HCT116 (cell line): ENCODE measurements around the gene UVSSA. TPM values are rescaled to one million over a fixed set of nuclear protein-coding genes. Genes with fewer than 3 reads are reported as not detected.

Experiments
- ATAC-seq: fragments of 200-7000 bp; cut with Tn5 transposase; 2 replicates; pipeline ENCODE4 v1.9.1; 2020; ENCODE audit warnings: mild to moderate bottlenecking, moderate library complexity
- BruUV-seq: library from RNA; stranded (reverse); fragments of 400-500 nt; replicated peaks from 2 replicates; lab custom pipeline; 2021; lab: Mats Ljungman, UMichigan
- CTCF ChIA-PET: fragments of 300-600 bp; sonication (Branson Sonifier 250); formaldehyde crosslinking; loops from one replicate; lab custom pipeline; 2021; ENCODE audit warnings: antibody characterized with exemption; lab: Charles Lee
- POLR2A ChIA-PET: fragments of 300-600, 350-600 bp; sonication (Branson Sonifier 250); formaldehyde crosslinking; loops from one replicate; lab custom pipeline; 2021; ENCODE audit warnings: antibody characterized with exemption; lab: Charles Lee
- RAD21 ChIA-PET, 2 experiments: fragments of 300-600 bp; sonication (Branson Sonifier 250); formaldehyde crosslinking; loops; one replicate each; lab custom pipeline; 2023; ENCODE audit warnings: low total read pairs in 2 of 2; ENCODE audit not compliant: uncharacterized antibody in 2 of 2, unreplicated experiment in 2 of 2, low non-redundant PET in 1 of 2; lab: Charles Lee
- DNase-seq: peaks from one replicate; pipeline ENCODE4 v3.0.0-alpha.2; 2010; ENCODE audit warnings: low read depth, low spot score
- H2AFZ ChIP-seq: fragments of 200-600 bp; shearing (Covaris generic), sonication (generic); 2 replicates; pipeline ENCODE4 v1.6.1; 2017; ENCODE audit warnings: low read depth, mixed run types, mixed read lengths, antibody characterized with exemption, low read length; ENCODE audit not compliant: poor library complexity, severe bottlenecking
- H3K27ac ChIP-seq: 2 replicates; pipeline ENCODE4 v1.5.1; 2012; ENCODE audit warnings: low read depth, low read length
- H3K27me3 ChIP-seq: fragments of 200-600 bp; sonication (generic); 2 replicates; pipeline ENCODE4 v1.6.1; 2016; ENCODE audit warnings: mixed run types, low read length, mixed read lengths; ENCODE audit not compliant: insufficient read depth
- H3K36me3 ChIP-seq, 2 experiments: fragments of 200-500 bp in 1 of 2; fragments of 200-600 bp in 1 of 2; sonication (Bioruptor generic) in 1 of 2; sonication (generic) in 1 of 2; 2 replicates each; pipeline versions ENCODE4 v1.5.1 to v1.6.1; 2014 to 2016; ENCODE audit warnings: low read length in 2 of 2, inconsistent platforms in 1 of 2, mixed read lengths in 1 of 2, mixed run types in 1 of 2; ENCODE audit not compliant: insufficient read depth in 2 of 2, control insufficient read depth in 1 of 2
- H3K4me1 ChIP-seq, 2 experiments: fragments of 200-600 bp in 1 of 2; sonication (generic) in 1 of 2; 2 replicates each; pipeline versions ENCODE4 v1.5.1 to v1.6.1; 2012 to 2017; ENCODE audit warnings: low read length in 2 of 2, inconsistent platforms in 1 of 2, mild to moderate bottlenecking in 1 of 2, mixed read lengths in 1 of 2, mixed run types in 1 of 2, moderate library complexity in 1 of 2; ENCODE audit not compliant: insufficient read depth in 2 of 2, control insufficient read depth in 1 of 2
- H3K4me2 ChIP-seq: fragments of 200-600 bp; sonication (generic); 2 replicates; pipeline ENCODE4 v1.6.1; 2017; ENCODE audit warnings: mixed run types, low read length, mixed read lengths
- H3K4me3 ChIP-seq, 2 experiments: fragments of 200-600 bp in 1 of 2; sonication (generic) in 1 of 2; replicated peaks in 1 of 2; 2 replicates each; pipeline ENCODE4 v1.5.1; 2011 to 2016; ENCODE audit warnings: low read length in 2 of 2, control low read depth in 1 of 2, low read depth in 1 of 2, mild to moderate bottlenecking in 1 of 2, mixed read lengths in 1 of 2, mixed run types in 1 of 2
- H3K79me2 ChIP-seq: fragments of 200-600 bp; sonication (generic); 2 replicates; pipeline ENCODE4 v1.6.1; 2017; ENCODE audit warnings: mild to moderate bottlenecking, mixed run types, low read length, moderate library complexity, mixed read lengths; ENCODE audit not compliant: insufficient read depth
- H3K9ac ChIP-seq: fragments of 200-600 bp; sonication (generic); 2 replicates; pipeline ENCODE4 v1.6.1; 2016; ENCODE audit warnings: low read length, mixed read lengths
- H3K9me2 ChIP-seq: fragments of 200-600 bp; sonication (generic), shearing (Covaris generic); 2 replicates; pipeline ENCODE4 v1.6.1; 2017; ENCODE audit warnings: mixed run types, mild to moderate bottlenecking, moderate library complexity; ENCODE audit not compliant: insufficient read depth
- H3K9me3 ChIP-seq, 2 experiments: fragments of 200-500 bp in 1 of 2; fragments of 200-600 bp in 1 of 2; sonication (Bioruptor generic) in 1 of 2; sonication (generic) in 1 of 2; 2 replicates each; pipeline ENCODE4 v1.6.1; 2014 to 2017; ENCODE audit warnings: low read length in 2 of 2, mixed read lengths in 2 of 2, inconsistent platforms in 1 of 2, low read depth in 1 of 2, mild to moderate bottlenecking in 1 of 2, mixed run types in 1 of 2, moderate library complexity in 1 of 2; ENCODE audit not compliant: control insufficient read depth in 1 of 2, insufficient read depth in 1 of 2
- H4K20me1 ChIP-seq: fragments of 200-600 bp; sonication (generic), shearing (Covaris generic); 2 replicates; pipeline ENCODE4 v1.6.1; 2017; ENCODE audit warnings: mixed run types, mild to moderate bottlenecking, moderate library complexity; ENCODE audit not compliant: insufficient read depth
- ATF3 ChIP-seq: IDR thresholded peaks from 2 replicates; pipeline ENCODE4 v1.6.1; 2012
- CBX3 ChIP-seq: IDR thresholded peaks from 2 replicates; pipeline ENCODE4 v1.6.1; 2012; ENCODE audit warnings: low read depth
- CEBPB ChIP-seq: IDR thresholded peaks from 2 replicates; pipeline ENCODE4 v1.6.1; 2012; ENCODE audit warnings: low read depth
- ELF1 ChIP-seq: IDR thresholded peaks from 2 replicates; pipeline ENCODE4 v1.6.1; 2012; ENCODE audit warnings: low read depth, borderline replicate concordance
- MAX ChIP-seq: IDR thresholded peaks from 2 replicates; pipeline ENCODE4 v1.6.1; 2012
- POLR2A ChIP-seq: IDR thresholded peaks from 2 replicates; pipeline ENCODE4 v1.7.0; 2011; ENCODE audit warnings: borderline replicate concordance; ENCODE audit not compliant: insufficient read depth, insufficient read length; ENCODE audit errors: extremely low read depth
- POLR2AphosphoS5 ChIP-seq: IDR thresholded peaks from 2 replicates; pipeline ENCODE4 v1.6.1; 2011; ENCODE audit warnings: mild to moderate bottlenecking, low read depth, low read length, moderate library complexity
- RAD21 ChIP-seq: IDR thresholded peaks from 2 replicates; pipeline ENCODE4 v1.6.1; 2012; ENCODE audit warnings: low read depth, mild to moderate bottlenecking
- REST ChIP-seq: IDR thresholded peaks from 2 replicates; pipeline ENCODE4 v1.6.1; 2012; ENCODE audit warnings: low read depth
- SIN3A ChIP-seq: IDR thresholded peaks from 2 replicates; pipeline ENCODE4 v1.6.1; 2012; ENCODE audit warnings: low read depth
- SRF ChIP-seq: IDR thresholded peaks from 2 replicates; pipeline ENCODE4 v1.6.1; 2012; ENCODE audit warnings: low read depth
- TCF7L2 ChIP-seq: IDR thresholded peaks from 2 replicates; pipeline ENCODE4 v1.7.0; 2011; ENCODE audit warnings: borderline replicate concordance, inconsistent platforms; ENCODE audit not compliant: insufficient read depth, insufficient read length; ENCODE audit errors: extremely low read depth
- ZBTB33 ChIP-seq: IDR thresholded peaks from 2 replicates; pipeline ENCODE4 v1.6.1; 2011; ENCODE audit warnings: mild to moderate bottlenecking, low read length, moderate library complexity; ENCODE audit not compliant: insufficient replicate concordance; ENCODE audit errors: extremely low read depth
- ZFX ChIP-seq: fragments of 450-650 bp; IDR thresholded peaks from 2 replicates; pipeline ENCODE4 v1.6.1; 2017
- ZNF274 ChIP-seq: fragments of 200-500 bp; sonication (Bioruptor generic); IDR thresholded peaks from 2 replicates; pipeline ENCODE4 v1.6.1; 2014; ENCODE audit warnings: mild to moderate bottlenecking, low read depth, low read length, inconsistent platforms
- intact Hi-C: fragments of 100-400 bp; cut with micrococcal nuclease; formaldehyde crosslinking; loops from 2 replicates; pipeline ENCODE4 v1.10.0; 2022
- total RNA-seq: library from RNA; stranded (reverse); gene quantifications from one replicate; pipeline ENCODE4 v1.2.1, GENCODE V29; 2021; ENCODE audit not compliant: unreplicated experiment

UVSSA gene
- total RNA-seq, 1 experiment from 2014 or later, result 30.5 TPM

- CTCF ChIA-PET, result no interaction called here
- intact Hi-C loops, result no loop called here
- H3K4me1 ChIP-seq, result no peaks in the 10 kb centered on the region
- H4K20me1 ChIP-seq, result no peaks in the 10 kb centered on the region
- H3K27ac ChIP-seq, result no peak overlapping the region
- RAD21 ChIA-PET, result no interaction called here
- no peak for ATAC-seq
- H3K36me3 ChIP-seq, result no peaks in the 10 kb centered on the region
- POLR2A ChIA-PET, result no interaction called here
- no peak overlapping the region for H3K9ac ChIP-seq
- no TSS peak for BruUV-seq
- no peak for TF ChIP-seq REST
- TF ChIP-seq ELF1, result no peak
- no peak for TF ChIP-seq ZNF274
- no peak for TF ChIP-seq ZBTB33
- no peak for TF ChIP-seq CEBPB
- TF ChIP-seq SIN3A, result no peak
- TF ChIP-seq POLR2A, result no peak
- no peak for TF ChIP-seq RAD21
- no peak for TF ChIP-seq ATF3
- no peak for TF ChIP-seq MAX
- no peak for TF ChIP-seq ZFX
- TF ChIP-seq TCF7L2, result no peak
- TF ChIP-seq POLR2AphosphoS5, result no peak
- TF ChIP-seq CBX3, result no peak
- no peak for TF ChIP-seq SRF
- H2AFZ ChIP-seq, result no peak overlapping the region
- H3K4me2 ChIP-seq, result no peak overlapping the region
- H3K79me2 ChIP-seq, result no peaks in the 10 kb centered on the region
- no peak overlapping the region for H3K4me3 ChIP-seq
- no peak for DNase-seq
- no peaks in the 10 kb centered on the region for H3K9me2 ChIP-seq
- H3K27me3 ChIP-seq, result no peaks in the 10 kb centered on the region
- no peaks in the 10 kb centered on the region for H3K9me3 ChIP-seq
Measured at GRCh38 chr4:1412376-1413203, 65.6 kb downstream of the UVSSA start.
